T-cell (primary cell): ENCODE data around the gene B3GAT1. TPM values are rescaled to one million over a fixed set of nuclear protein-coding genes. Genes with fewer than 3 reads are reported as not detected.

Experiments used
- ATAC-seq, 4 experiments: fragments of 200-7000 bp in 3 of 4; fragments of 150-1000 bp in 1 of 4; cut with Tn5 transposase; replicated peaks in 1 of 4; 1 replicate in 3 of 4; 2 replicates in 1 of 4; pipeline ENCODE4 v1.10.0; 2021; ENCODE audit warnings: moderate library complexity in 3 of 4, mild to moderate bottlenecking in 2 of 4, moderate number of reproducible peaks in 1 of 4
- CTCF ChIA-PET, 2 donors: fragments of 300-600 bp; sonication (Branson Sonifier 250); formaldehyde crosslinking; loops; one replicate each; lab custom pipeline; 2022; ENCODE audit warnings: antibody characterized with exemption in 2 of 2; lab: Charles Lee
- POLR2A ChIA-PET, 2 donors: fragments of 300-600 bp; sonication (Branson Sonifier 250); formaldehyde crosslinking; loops; one replicate each; lab custom pipeline; 2022; ENCODE audit warnings: antibody characterized with exemption in 2 of 2; lab: Charles Lee
- DNase-seq, 35 experiments: peaks; one replicate each; pipeline versions ENCODE4 v3.0.0 to v3.0.0-alpha.2; 2013 to 2023
- H3K27ac ChIP-seq: one replicate; pipeline ENCODE4 v1.5.1; 2013; ENCODE audit warnings: low read length
- H3K27me3 ChIP-seq, 2 experiments: replicated peaks in 1 of 2; 1 replicate in 1 of 2; 2 replicates in 1 of 2; pipeline versions ENCODE4 v1.6.1 to v1.7.0; 2013; ENCODE audit warnings: low read length in 1 of 2, mixed read lengths in 1 of 2; ENCODE audit not compliant: control insufficient read depth in 2 of 2, insufficient read depth in 2 of 2; ENCODE audit errors: extremely low read depth in 1 of 2
- H3K36me3 ChIP-seq, 2 donors: 1 replicate in 1 of 2; 2 replicates in 1 of 2; pipeline versions ENCODE4 v1.6.1 to v1.7.0; 2013; ENCODE audit warnings: low read length in 1 of 2; ENCODE audit not compliant: control insufficient read depth in 2 of 2, insufficient read depth in 1 of 2; ENCODE audit errors: extremely low read depth in 1 of 2
- H3K4me1 ChIP-seq, 2 experiments: 1 replicate in 1 of 2; 2 replicates in 1 of 2; pipeline versions ENCODE4 v1.6.1 to v1.7.0; 2013; ENCODE audit warnings: low read length in 2 of 2, mixed read lengths in 1 of 2; ENCODE audit not compliant: insufficient read depth in 2 of 2, control insufficient read depth in 1 of 2; ENCODE audit errors: extremely low read depth in 1 of 2
- H3K4me3 ChIP-seq, 2 donors: 1 replicate in 1 of 2; 2 replicates in 1 of 2; pipeline versions ENCODE4 v1.5.1 to v1.7.0; 2013; ENCODE audit warnings: mild to moderate bottlenecking in 2 of 2, low read length in 1 of 2, moderate library complexity in 1 of 2; ENCODE audit not compliant: control insufficient read depth in 1 of 2; ENCODE audit errors: extremely low read depth in 1 of 2
- H3K9me3 ChIP-seq: 2 replicates; pipeline ENCODE4 v1.7.0; 2013
- H3K27ac Mint-ChIP-seq, 2 donors: one replicate each; pipeline ENCODE4 v1.8.0; 2020 to 2021; ENCODE audit warnings: mild to moderate bottlenecking in 2 of 2, mixed read lengths in 2 of 2
- H3K27me3 Mint-ChIP-seq, 2 donors: one replicate each; pipeline ENCODE4 v1.8.0; 2021 to 2022; ENCODE audit warnings: mixed read lengths in 2 of 2
- H3K36me3 Mint-ChIP-seq: one replicate; pipeline ENCODE4 v1.8.0; 2021; ENCODE audit warnings: mixed read lengths
- H3K4me1 Mint-ChIP-seq, 3 donors: one replicate each; pipeline ENCODE4 v1.8.0; 2020 to 2022; ENCODE audit warnings: mixed read lengths in 3 of 3, mild to moderate bottlenecking in 1 of 3
- H3K4me3 Mint-ChIP-seq, 3 donors: one replicate each; pipeline ENCODE4 v1.8.0; 2020 to 2022; ENCODE audit warnings: mild to moderate bottlenecking in 3 of 3, mixed read lengths in 3 of 3, moderate library complexity in 3 of 3
- H3K9me3 Mint-ChIP-seq, 3 donors: one replicate each; pipeline ENCODE4 v1.8.0; 2020 to 2022; ENCODE audit warnings: mixed read lengths in 3 of 3
- WGBS: methylation state at CpG from one replicate; pipeline ENCODE4 v1.1.5; 2013; ENCODE audit warnings: missing lambda C conversion rate; ENCODE audit not compliant: insufficient coverage; 5-methylcytosine and 5-hydroxymethylcytosine counted together
- total RNA-seq, 35 experiments: library from RNA in 6 of 35; stranded (reverse) in 6 of 35; fragments of 120-200 nt in 1 of 35; gene quantifications; one replicate each; pipeline versions ENCODE4 v1.2.1 to v1.2.4 and lab custom pipeline; 2013 to 2026

B3GAT1 gene
- total RNA-seq, 5 donors from 2014 or later (not counting 1 experiment from before 2014, with no cell fraction given), result 0.38 to 6.1 (median 1.3) TPM

- Histone ChIP-seq H3K9me3 (no peaks in the 10 kb centered on the region), H3K36me3 (no peaks in the 10 kb centered on the region), H3K4me1 (peaks cover 0 to 22% of the 10 kb centered on the region in 2 experiments), H3K4me3 (no peak overlapping the region), H3K27ac (no peak overlapping the region), H3K27me3 (peaks cover 4 to 49% of the 10 kb centered on the region in 2 experiments)
- no peaks in the 10 kb centered on the region for H3K36me3 Mint-ChIP-seq
- no peak overlapping the region for H3K4me3 Mint-ChIP-seq
- no peak overlapping the region for H3K27ac Mint-ChIP-seq
- ChIA-PET CTCF (no interaction called here), POLR2A (interaction anchor here in 1 of 2 donors (0.6 kb wide), 1 partner anchor 1552 kb away, joined by 3 read pairs; no protein-coding TSS in a partner anchor)
- no peak for DNase-seq
- WGBS, result 80% methylated on average over 12 of the region's 12 CpGs
- H3K27me3 Mint-ChIP-seq, result peaks cover 40 to 41% of the 10 kb centered on the region in 2 donors
- no peaks in the 10 kb centered on the region for H3K9me3 Mint-ChIP-seq
- peaks cover 0 to 3% (median 0%) of the 10 kb centered on the region in 3 donors for H3K4me1 Mint-ChIP-seq
- no peak for ATAC-seq
Observed at GRCh38 chr11:134402910-134403309, 9.1 kb downstream of the B3GAT1 start.

GRCh38 chr11:134401825-134402809 is 9.9 kb downstream of the B3GAT1 start:
- Histone ChIP-seq H3K4me1 (peaks cover 0 to 19% of the 10 kb centered on the region in 2 experiments), H3K27ac (no peak overlapping the region), H3K4me3 (no peak overlapping the region), H3K36me3 (no peaks in the 10 kb centered on the region), H3K27me3 (peaks cover 2 to 47% of the 10 kb centered on the region in 2 experiments), H3K9me3 (no peaks in the 10 kb centered on the region)
- no peak overlapping the region for H3K4me3 Mint-ChIP-seq
- POLR2A ChIA-PET, result interaction anchor here in 1 of 2 donors (0.6 kb wide), 1 partner anchor 1551 kb away, joined by 3 read pairs; no protein-coding TSS in a partner anchor
- 75% methylated on average over 9 of the region's 19 CpGs for WGBS
- no peaks in the 10 kb centered on the region for H3K36me3 Mint-ChIP-seq
- no peaks in the 10 kb centered on the region for H3K9me3 Mint-ChIP-seq
- DNase-seq (peak in 2 of 35 experiments; percentile 9 to 15), ATAC-seq (no peak)
- CTCF ChIA-PET, result no interaction called here
- peaks cover 33 to 35% of the 10 kb centered on the region in 2 donors for H3K27me3 Mint-ChIP-seq
- H3K4me1 Mint-ChIP-seq, result peaks cover 0 to 3% (median 0%) of the 10 kb centered on the region in 3 donors
- no peak overlapping the region for H3K27ac Mint-ChIP-seq

DNA sequence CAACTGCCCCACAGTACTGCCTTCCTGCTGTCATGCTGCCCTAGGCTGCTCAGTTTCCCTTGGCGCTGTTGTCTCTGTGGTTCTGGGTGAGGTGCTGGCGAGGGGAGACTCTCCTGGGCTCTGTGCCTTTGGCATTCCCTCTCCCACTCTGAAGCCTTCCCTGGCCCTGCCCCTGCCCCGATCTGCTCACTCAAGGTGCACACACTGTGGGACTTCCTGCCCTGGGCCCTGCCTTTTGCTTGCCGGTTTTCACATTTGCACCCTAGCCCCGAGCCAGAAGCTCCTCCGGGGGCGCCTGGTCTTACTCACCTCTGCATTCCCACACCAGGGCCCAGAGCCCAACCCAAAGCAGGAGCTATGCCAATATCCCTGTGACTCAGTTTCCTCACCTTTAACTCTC is 12.0 kb downstream of the B3GAT1 start:
- no peak for ATAC-seq
- POLR2A ChIA-PET, result no interaction called here
- H3K9me3 ChIP-seq, result no peaks in the 10 kb centered on the region
- no peak overlapping the region for H3K4me3 ChIP-seq
- Mint-ChIP-seq H3K9me3 (no peaks in the 10 kb centered on the region), H3K4me1 (no peaks in the 10 kb centered on the region), H3K36me3 (no peaks in the 10 kb centered on the region), H3K27ac (no peak overlapping the region), H3K4me3 (no peak overlapping the region), H3K27me3 (peaks cover 23 to 28% of the 10 kb centered on the region in 2 donors)
- H3K27me3 ChIP-seq, result peaks cover 2 to 43% of the 10 kb centered on the region in 2 experiments
- H3K36me3 ChIP-seq, result no peaks in the 10 kb centered on the region
- no peak for DNase-seq
- CTCF ChIA-PET, result no interaction called here
- peaks cover 0 to 5% of the 10 kb centered on the region in 2 experiments for H3K4me1 ChIP-seq
- H3K27ac ChIP-seq, result no peak overlapping the region
- 69% methylated on average over 6 of the region's 7 CpGs for WGBS

DNA sequence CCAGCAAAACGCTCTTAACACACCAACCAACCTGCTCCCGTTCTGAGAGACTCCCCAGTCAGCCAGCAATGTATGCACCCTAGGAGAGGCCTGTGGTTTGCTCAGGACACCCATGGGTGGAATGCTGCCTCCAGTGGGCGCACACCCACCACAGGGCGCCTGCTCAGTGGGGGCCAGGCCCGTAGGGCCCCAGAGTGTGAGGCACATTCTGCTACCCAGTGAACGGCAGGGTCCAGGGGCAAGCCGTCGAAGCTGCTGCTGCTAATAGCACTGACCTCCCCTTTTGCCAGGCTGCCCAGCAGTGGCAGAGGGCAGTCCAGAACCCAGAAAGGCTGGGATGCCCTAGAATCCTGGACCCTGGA is 12.8 kb downstream of the B3GAT1 start:
- no peaks in the 10 kb centered on the region for H3K4me1 Mint-ChIP-seq
- Histone ChIP-seq H3K9me3 (no peaks in the 10 kb centered on the region), H3K4me3 (no peak overlapping the region), H3K4me1 (peaks cover 0 to 5% of the 10 kb centered on the region in 2 experiments), H3K27ac (no peak overlapping the region), H3K36me3 (no peaks in the 10 kb centered on the region), H3K27me3 (peaks cover 2 to 37% of the 10 kb centered on the region in 2 experiments)
- WGBS, result 87% methylated on average over 8 of the region's 8 CpGs
- ATAC-seq (no peak), DNase-seq (no peak)
- no peak overlapping the region for H3K4me3 Mint-ChIP-seq
- no peaks in the 10 kb centered on the region for H3K9me3 Mint-ChIP-seq
- peaks cover 17 to 22% of the 10 kb centered on the region in 2 donors for H3K27me3 Mint-ChIP-seq
- no peak overlapping the region for H3K27ac Mint-ChIP-seq
- POLR2A ChIA-PET, result no interaction called here
- no peaks in the 10 kb centered on the region for H3K36me3 Mint-ChIP-seq
- CTCF ChIA-PET, result no interaction called here

DNA sequence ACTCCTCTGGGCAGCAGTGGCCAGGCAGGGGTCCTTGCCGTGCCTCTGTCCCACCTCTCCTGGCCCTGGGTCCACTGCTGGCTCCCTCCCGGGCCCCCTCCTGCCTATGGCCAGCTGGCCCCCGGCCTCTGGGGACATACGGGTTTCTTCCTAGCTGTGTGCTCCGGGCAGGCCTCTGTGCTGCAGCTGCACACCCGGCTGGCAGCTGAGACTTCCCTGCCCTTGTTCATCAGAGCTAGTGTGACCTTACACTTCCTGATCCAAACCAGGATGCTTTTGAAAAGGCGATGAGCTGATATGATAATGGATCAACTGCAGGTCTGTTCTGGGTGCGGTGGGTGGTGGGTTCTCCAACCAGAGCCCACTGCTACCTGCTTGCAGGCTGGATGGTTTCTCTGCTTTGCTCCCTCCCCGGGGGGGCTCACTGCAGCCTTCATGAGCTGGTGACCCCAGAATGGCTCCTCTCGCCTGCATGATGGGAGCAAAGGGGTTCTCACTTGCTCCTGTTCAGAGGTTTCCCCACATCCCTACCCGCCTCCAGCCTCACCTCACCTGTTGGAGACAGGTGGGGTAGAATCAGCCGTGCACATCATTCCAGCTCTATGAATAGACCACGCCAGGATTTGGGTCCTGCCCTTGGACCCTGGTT is 13.3 kb downstream of the B3GAT1 start:
- no peak overlapping the region for H3K27ac Mint-ChIP-seq

GRCh38 chr11:134398079-134398444 is 14.0 kb downstream of the B3GAT1 start:
- Mint-ChIP-seq H3K9me3 (no peaks in the 10 kb centered on the region), H3K4me1 (no peaks in the 10 kb centered on the region), H3K4me3 (no peak overlapping the region), H3K36me3 (no peaks in the 10 kb centered on the region), H3K27ac (no peak overlapping the region), H3K27me3 (peaks cover 13 to 16% of the 10 kb centered on the region in 2 donors)
- Histone ChIP-seq H3K27me3 (peaks cover 2 to 38% of the 10 kb centered on the region in 2 experiments), H3K4me3 (no peak overlapping the region), H3K9me3 (no peaks in the 10 kb centered on the region), H3K27ac (no peak overlapping the region), H3K36me3 (no peaks in the 10 kb centered on the region), H3K4me1 (peaks cover 0 to 4% of the 10 kb centered on the region in 2 experiments)
- DNase-seq (no peak), ATAC-seq (no peak)
- WGBS, result 87% methylated on average over 8 of the region's 11 CpGs
- ChIA-PET POLR2A (no interaction called here), CTCF (no interaction called here)

More for the DNA sequence above, 13.3 kb downstream of the B3GAT1 start:
- no peaks in the 10 kb centered on the region for H3K9me3 Mint-ChIP-seq
- ChIA-PET CTCF (no interaction called here), POLR2A (no interaction called here)
- H3K27me3 ChIP-seq, result peaks cover 2 to 40% of the 10 kb centered on the region in 2 experiments
- H3K36me3 ChIP-seq, result no peaks in the 10 kb centered on the region
- no peaks in the 10 kb centered on the region for H3K36me3 Mint-ChIP-seq
- H3K4me1 Mint-ChIP-seq, result no peaks in the 10 kb centered on the region
- 75% methylated on average over 9 of the region's 13 CpGs for WGBS
- no peak overlapping the region for H3K4me3 Mint-ChIP-seq
- no peaks in the 10 kb centered on the region for H3K9me3 ChIP-seq
- no peak overlapping the region for H3K4me3 ChIP-seq
- H3K27me3 Mint-ChIP-seq, result peaks cover 13 to 19% of the 10 kb centered on the region in 2 donors
- peaks cover 0 to 5% of the 10 kb centered on the region in 2 experiments for H3K4me1 ChIP-seq
- ATAC-seq (no peak), DNase-seq (no peak)
- H3K27ac ChIP-seq, result no peak overlapping the region
